Measurements from ENCODE around the gene RPP14. TPM values are rescaled to one million over a fixed set of nuclear protein-coding genes. Genes with fewer than 3 reads are reported as not detected.

The RPP14 gene
- total RNA-seq, 1 donor = 13.4 TPM

DNA sequence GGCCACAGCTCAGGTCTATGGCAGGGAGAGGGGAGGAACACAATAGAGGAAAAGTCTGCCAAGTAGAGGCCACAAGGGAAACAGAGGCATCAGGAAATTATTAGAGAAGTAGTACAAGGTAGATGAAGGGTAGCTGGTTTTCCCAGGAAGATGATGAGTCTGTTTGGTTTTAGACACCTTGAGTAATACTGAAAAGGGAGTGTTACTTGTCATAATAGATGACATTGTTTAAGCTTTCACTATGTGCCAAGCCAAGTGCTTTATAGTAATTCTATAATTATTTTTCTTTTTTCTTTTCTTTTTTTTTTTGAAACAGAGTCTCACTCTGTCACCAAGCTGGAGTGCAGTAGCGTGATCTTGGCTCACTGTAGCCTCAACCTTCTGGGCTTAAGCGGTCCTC lies 40.3 kb downstream of the RPP14 start:
- Histone ChIP-seq H3K4me3 (ENCODE audit: insufficient read depth, low read length) (no peak overlapping the region), H3K79me2 (ENCODE audit: insufficient read depth, low read length) (peaks cover 69% of the 10 kb centered on the region), H3K27ac (ENCODE audit: low read depth, low read length) (no peak overlapping the region), H3K36me3 (ENCODE audit: insufficient read depth, low read length) (peaks cover 2% of the 10 kb centered on the region), H3K27me3 (ENCODE audit: insufficient read depth, low read length) (no peaks in the 10 kb centered on the region), H2AFZ (ENCODE audit: low read length) (no peak overlapping the region), H4K20me1 (ENCODE audit: insufficient read depth, low read length) (peaks cover 9% of the 10 kb centered on the region), H3K4me2 (ENCODE audit: insufficient read depth, low read length) (no peak overlapping the region), H3K9me3 (ENCODE audit: low read depth, low read length) (no peaks in the 10 kb centered on the region), H3K4me1 (ENCODE audit: insufficient read depth, low read length) (peaks cover 12% of the 10 kb centered on the region)
- DNase-seq (ENCODE audit: insufficient read length, low spot score, missing footprints) = no peak
- no peak for TF ChIP-seq CTCF (IDR thresholded peaks at IDR 0.05; ENCODE audit: extremely low read depth, low read depth, low read length)

DNA sequence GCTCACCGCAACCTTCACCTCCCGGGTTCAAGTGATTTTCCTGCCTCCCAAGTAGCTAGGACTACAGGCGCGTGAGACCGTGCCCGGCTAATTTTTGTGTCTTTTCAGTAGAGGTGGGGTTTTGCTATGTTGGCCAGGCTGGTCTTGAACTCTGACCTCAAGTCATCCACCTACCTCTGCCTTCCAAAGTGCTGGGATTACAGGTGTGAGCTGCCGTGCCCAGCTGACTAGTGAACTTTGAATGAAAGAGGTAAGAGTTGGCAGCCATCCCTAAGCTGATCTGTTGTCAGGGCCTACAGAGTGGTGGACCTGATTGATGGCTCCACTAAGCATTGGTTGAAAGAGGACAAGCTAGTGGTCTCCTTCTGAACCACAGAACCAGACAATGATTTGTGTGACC lies 41.9 kb downstream of the RPP14 start:
- H3K27me3 ChIP-seq (ENCODE audit: insufficient read depth, low read length) = no peaks in the 10 kb centered on the region
- H2AFZ ChIP-seq (ENCODE audit: low read length) = no peak overlapping the region
- peaks cover 74% of the 10 kb centered on the region for H3K79me2 ChIP-seq (ENCODE audit: insufficient read depth, low read length)
- peaks cover 15% of the 10 kb centered on the region for H4K20me1 ChIP-seq (ENCODE audit: insufficient read depth, low read length)
- H3K4me3 ChIP-seq (ENCODE audit: insufficient read depth, low read length) = no peak overlapping the region
- peaks cover 2% of the 10 kb centered on the region for H3K36me3 ChIP-seq (ENCODE audit: insufficient read depth, low read length)
- peaks cover 11% of the 10 kb centered on the region for H3K4me1 ChIP-seq (ENCODE audit: insufficient read depth, low read length)
- no peak overlapping the region for H3K4me2 ChIP-seq (ENCODE audit: insufficient read depth, low read length)
- no peak for TF ChIP-seq CTCF (IDR thresholded peaks at IDR 0.05; ENCODE audit: extremely low read depth, low read depth, low read length)
- no peak for DNase-seq (ENCODE audit: insufficient read length, low spot score, missing footprints)
- no peak overlapping the region for H3K27ac ChIP-seq (ENCODE audit: low read depth, low read length)
- no peaks in the 10 kb centered on the region for H3K9me3 ChIP-seq (ENCODE audit: low read depth, low read length)

DNA sequence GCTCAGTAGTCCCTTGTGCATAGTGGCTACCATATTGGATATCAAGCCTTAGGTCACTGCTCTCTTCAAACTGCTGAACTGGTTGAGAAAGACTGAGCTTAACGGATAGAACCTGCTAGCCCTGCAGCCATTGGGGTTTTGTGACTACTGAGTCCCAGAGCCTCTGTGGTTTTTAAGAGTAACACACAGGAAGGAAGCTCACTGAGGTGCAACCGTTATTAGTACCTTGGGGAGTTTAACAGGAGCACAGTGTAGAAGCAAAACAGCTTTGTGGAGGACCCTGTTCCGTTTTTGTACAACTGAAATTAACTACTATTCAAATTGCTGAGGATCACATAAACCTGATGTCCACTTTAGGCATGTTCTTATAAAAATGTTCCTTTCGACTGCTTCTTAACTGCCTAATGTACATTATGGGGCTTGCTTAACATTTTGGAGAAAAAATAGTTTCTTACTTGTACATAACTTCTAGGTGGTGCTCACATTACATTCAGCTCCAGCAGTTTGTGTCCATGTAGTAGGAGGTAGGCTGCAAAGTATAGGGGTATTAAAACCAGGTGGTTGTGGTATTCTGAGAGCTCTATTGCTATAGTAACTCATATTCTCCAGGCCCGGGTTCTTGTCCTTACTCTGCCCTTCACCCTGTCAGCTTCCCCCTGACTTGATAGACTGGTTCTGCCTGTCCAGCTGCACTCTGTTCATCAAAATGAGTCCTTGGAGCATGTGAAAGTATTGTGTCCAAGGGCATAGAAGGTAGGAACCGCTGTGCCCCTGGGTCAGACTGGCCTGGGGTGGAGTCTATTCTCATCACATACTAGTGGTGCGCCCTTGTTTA lies 44.0 kb downstream of the RPP14 start:
- Histone ChIP-seq H3K9me3 (ENCODE audit: low read depth, low read length) (no peaks in the 10 kb centered on the region), H3K79me2 (ENCODE audit: insufficient read depth, low read length) (peaks cover 72% of the 10 kb centered on the region), H3K36me3 (ENCODE audit: insufficient read depth, low read length) (peaks cover 2% of the 10 kb centered on the region), H2AFZ (ENCODE audit: low read length) (no peak overlapping the region), H3K4me2 (ENCODE audit: insufficient read depth, low read length) (no peak overlapping the region), H3K27ac (ENCODE audit: low read depth, low read length) (peak overlapping the region; percentile 40), H4K20me1 (ENCODE audit: insufficient read depth, low read length) (peaks cover 11% of the 10 kb centered on the region), H3K4me3 (ENCODE audit: insufficient read depth, low read length) (no peak overlapping the region), H3K27me3 (ENCODE audit: insufficient read depth, low read length) (no peaks in the 10 kb centered on the region), H3K4me1 (ENCODE audit: insufficient read depth, low read length) (peaks cover 15% of the 10 kb centered on the region)
- DNase-seq (ENCODE audit: insufficient read length, low spot score, missing footprints) = no peak
- no peak for TF ChIP-seq CTCF (IDR thresholded peaks at IDR 0.05; ENCODE audit: extremely low read depth, low read depth, low read length)

- H2AFZ ChIP-seq (ENCODE audit: low read length) = peak overlapping the region; percentile 54
- peaks cover 77% of the 10 kb centered on the region for H3K79me2 ChIP-seq (ENCODE audit: insufficient read depth, low read length)
- peaks cover 2% of the 10 kb centered on the region for H3K36me3 ChIP-seq (ENCODE audit: insufficient read depth, low read length)
- no peaks in the 10 kb centered on the region for H3K27me3 ChIP-seq (ENCODE audit: insufficient read depth, low read length)
- H3K9me3 ChIP-seq (ENCODE audit: low read depth, low read length) = no peaks in the 10 kb centered on the region
- H3K4me3 ChIP-seq (ENCODE audit: insufficient read depth, low read length) = no peak overlapping the region
- H4K20me1 ChIP-seq (ENCODE audit: insufficient read depth, low read length) = peaks cover 17% of the 10 kb centered on the region
- DNase-seq (ENCODE audit: insufficient read length, low spot score, missing footprints) = peak; percentile 46
- peak overlapping the region; percentile 40 for H3K27ac ChIP-seq (ENCODE audit: low read depth, low read length)
- peak overlapping the region; percentile 4 for H3K4me2 ChIP-seq (ENCODE audit: insufficient read depth, low read length)
- peaks cover 15% of the 10 kb centered on the region for H3K4me1 ChIP-seq (ENCODE audit: insufficient read depth, low read length)
- no peak for TF ChIP-seq CTCF (IDR thresholded peaks at IDR 0.05; ENCODE audit: extremely low read depth, low read depth, low read length)
These were observed 44.6 kb downstream of the RPP14 start for GRCh38 chr3:58350627-58351013.
